Stomach (tissue), 4 donors: ENCODE results near the gene TRIP13.

Experiments
- CTCF ChIP-seq, 7 experiments: fragments of 450-650 bp in 4 of 7; fragments of 200-600 bp in 3 of 7; sonication (generic) in 3 of 7; IDR thresholded peaks; one replicate each; pipeline ENCODE4 v1.5.1; 2016 to 2019; ENCODE audit warnings: antibody characterized with exemption in 7 of 7, control low read depth in 2 of 7, mild to moderate bottlenecking in 1 of 7
- EP300 ChIP-seq: sonication (generic); formaldehyde crosslinking; IDR thresholded peaks from one replicate; pipeline ENCODE4 v1.6.1; 2017; ENCODE audit warnings: antibody characterized with exemption

GRCh38 chr5:966941-967340 lies 74.3 kb downstream of the TRIP13 start:
- no peak for TF ChIP-seq CTCF (IDR thresholded peaks at IDR 0.05)
- no peak for TF ChIP-seq EP300
